Subcutaneous adipose tissue (tissue), 4 donors: Measurements from ENCODE around the gene MYO19. TPM values are rescaled to one million over a fixed set of nuclear protein-coding genes. Genes with fewer than 3 reads are reported as not detected.

Experiments used
- CTCF ChIP-seq: fragments of 450-650 bp; IDR thresholded peaks from one replicate; pipeline ENCODE4 v1.5.1; 2016; ENCODE audit warnings: low read depth, mild to moderate bottlenecking, control low read depth, antibody characterized with exemption, moderate library complexity
- total RNA-seq, 4 donors: library from RNA; depleted of rRNA; stranded (reverse); fragments of >200 nt; gene quantifications; one replicate each; pipeline ENCODE4 v1.1.0, GENCODE V29; 2016

MYO19 gene
- total RNA-seq, 4 donors from 2014 or later = 33.3 to 76.1 (median 48.1) TPM

GRCh38 chr17:36529121-36529520 is 5.5 kb downstream of the MYO19 start:
- no peak for TF ChIP-seq CTCF

GRCh38 chr17:36527621-36528250 is 6.9 kb downstream of the MYO19 start:
- no peak for TF ChIP-seq CTCF

- TF ChIP-seq CTCF = no peak
These were observed 8.8 kb downstream of the MYO19 start for GRCh38 chr17:36525888-36526287.

- TF ChIP-seq CTCF = no peak
These were observed 9.6 kb downstream of the MYO19 start for GRCh38 chr17:36525113-36525512.

GRCh38 chr17:36524428-36524876 is 10.2 kb downstream of the MYO19 start:
- no peak for TF ChIP-seq CTCF

GRCh38 chr17:36523113-36523512 is 11.6 kb downstream of the MYO19 start:
- TF ChIP-seq CTCF = no peak

GRCh38 chr17:36515837-36516236 is 18.8 kb downstream of the MYO19 start:
- no peak for TF ChIP-seq CTCF
